Right cardiac atrium (tissue), 5 donors: ENCODE measurements around the gene FREM3. TPM values are rescaled to one million over a fixed set of nuclear protein-coding genes. Genes with fewer than 3 reads are reported as not detected.
A peak's percentile ranks its signal among the peaks of the same experiment; 100 is the strongest.

Experiments used
- ATAC-seq, 2 donors: fragments of 200-7000 bp; cut with Tn5 transposase; one replicate each; pipeline versions ENCODE4 v1.8.0 to v1.9.1; 2020; ENCODE audit warnings: moderate library complexity in 2 of 2, mild to moderate bottlenecking in 1 of 2
- DNase-seq, 3 donors: peaks; one replicate each; pipeline ENCODE4 v3.0.0-alpha.2; 2020
- H3K27ac ChIP-seq: one replicate; pipeline ENCODE4 v1.5.1; 2013; ENCODE audit warnings: mild to moderate bottlenecking, low read length, control low read depth, moderate library complexity
- H3K27me3 ChIP-seq: one replicate; pipeline ENCODE4 v1.6.1; 2013; ENCODE audit not compliant: control insufficient read depth, insufficient read depth
- H3K4me1 ChIP-seq: one replicate; pipeline ENCODE4 v1.6.1; 2013; ENCODE audit warnings: low read length; ENCODE audit not compliant: control insufficient read depth, insufficient read depth
- H3K4me3 ChIP-seq: one replicate; pipeline ENCODE4 v1.5.1; 2013; ENCODE audit warnings: low read length, control low read depth
- H3K9me3 ChIP-seq: one replicate; pipeline ENCODE4 v1.6.1; 2013; ENCODE audit warnings: low read length; ENCODE audit not compliant: control insufficient read depth
- WGBS: extraction: QIAGEN DNeasy Blood & Tissue Kit; methylation state at CpG from one replicate; pipeline ENCODE4 v1.1.7; 2013; 5-methylcytosine and 5-hydroxymethylcytosine counted together
- intact Hi-C, 4 donors: fragments of 100-400 bp; cut with DNase I; formaldehyde crosslinking; loops; one replicate each; pipeline versions ENCODE4 v1.11.0 to v1.14.0; 2022 to 2023
- polyA plus RNA-seq: library from polyadenylated mRNA; stranded (reverse); fragments of 200-250 nt; gene quantifications from one replicate; pipeline ENCODE4 v1.2.3, GENCODE V29; 2013
- total RNA-seq, 4 donors: library from RNA; stranded (reverse); fragmentation: NEBNext Ultra II Directional; extraction: Animal tissue kit (Norgen Biotek cat#: 25700); gene quantifications; one replicate each; pipeline ENCODE4 v1.2.1, GENCODE V29; 2021
- donor health status: healthy with polysubstance abuse.
- donor health status: DM: no; HTN: yes; CAD: no.
- donor health status: DM: no; HTN: no; CAD: no.
- donor health status: DM: no; HTN: yes; CAD: no; lungs with severe emphysema.
- donor health status: DM: yes; HTN: yes; CAD: no.

FREM3 gene
- total and polyA plus RNA-seq, 5 donors, result 0.02 to 0.23 TPM; not detected in 3

GRCh38 chr4:143575331-143575730 lies 125.1 kb downstream of the FREM3 start:
- intact Hi-C loops, result no loop called here
- no peak overlapping the region for H3K4me3 ChIP-seq
- DNase-seq (no peak), ATAC-seq (no peak)
- no peaks in the 10 kb centered on the region for H3K27me3 ChIP-seq
- no peaks in the 10 kb centered on the region for H3K4me1 ChIP-seq
- H3K9me3 ChIP-seq, result no peaks in the 10 kb centered on the region
- H3K27ac ChIP-seq, result no peak overlapping the region

- H3K27ac ChIP-seq, result no peak overlapping the region
- no peaks in the 10 kb centered on the region for H3K9me3 ChIP-seq
- no peaks in the 10 kb centered on the region for H3K27me3 ChIP-seq
- H3K4me3 ChIP-seq, result no peak overlapping the region
- H3K4me1 ChIP-seq, result no peaks in the 10 kb centered on the region
- intact Hi-C loops, result no loop called here
- ATAC-seq (no peak), DNase-seq (no peak)
- WGBS, result 91% methylated on average over 2 of the region's 2 CpGs
Observed at GRCh38 chr4:143564472-143564871, 136.0 kb downstream of the FREM3 start.

- ATAC-seq, result peak; percentile 25 to 44
- WGBS, result 51% methylated on average over 17 of the region's 17 CpGs
- Histone ChIP-seq H3K4me1 (no peaks in the 10 kb centered on the region), H3K4me3 (peak overlapping the region; percentile 43), H3K27me3 (no peaks in the 10 kb centered on the region), H3K27ac (no peak overlapping the region), H3K9me3 (no peaks in the 10 kb centered on the region)
- DNase-seq, result peak in 1 of 3 donors; percentile 19
- intact Hi-C loops, result no loop called here
Observed at GRCh38 chr4:143559757-143560147, 140.7 kb downstream of the FREM3 start.

- H3K27me3 ChIP-seq, result no peaks in the 10 kb centered on the region
- H3K9me3 ChIP-seq, result no peaks in the 10 kb centered on the region
- peak; percentile 94 to 96 for ATAC-seq
- no peaks in the 10 kb centered on the region for H3K4me1 ChIP-seq
- intact Hi-C loops, result no loop called here
- peak overlapping the region; percentile 43 for H3K4me3 ChIP-seq
- WGBS, result 1% methylated on average over 57 of the region's 57 CpGs
- peak; percentile 65 to 87 (median 85) for DNase-seq
- H3K27ac ChIP-seq, result peak overlapping the region; percentile 2
Observed at GRCh38 chr4:143558823-143559756, 141.4 kb downstream of the FREM3 start.

DNA sequence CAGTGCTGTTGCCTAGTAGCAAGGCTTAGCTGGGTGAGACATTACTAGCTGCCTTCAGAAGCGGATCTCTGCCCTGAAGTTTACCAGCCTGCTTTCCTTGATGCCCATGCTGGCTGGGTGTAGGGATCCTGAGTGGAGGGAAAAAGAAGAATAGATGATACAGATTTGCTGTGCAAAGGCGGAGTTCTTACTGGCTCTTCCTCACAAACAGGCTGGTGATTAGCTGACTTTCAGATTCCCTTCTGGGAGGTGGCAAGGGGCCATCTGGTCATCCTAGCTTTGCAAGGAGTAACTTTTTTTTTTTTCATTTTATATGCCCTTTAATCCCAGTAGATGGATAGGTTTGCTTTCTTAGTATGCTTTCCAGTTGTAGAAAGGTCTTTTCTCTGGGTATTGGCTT lies 142.2 kb downstream of the FREM3 start:
- H3K9me3 ChIP-seq, result no peaks in the 10 kb centered on the region
- ATAC-seq (no peak), DNase-seq (no peak)
- H3K4me1 ChIP-seq, result no peaks in the 10 kb centered on the region
- no peak overlapping the region for H3K27ac ChIP-seq
- 71% methylated on average over 2 of the region's 2 CpGs for WGBS
- intact Hi-C loops, result no loop called here
- H3K27me3 ChIP-seq, result no peaks in the 10 kb centered on the region
- H3K4me3 ChIP-seq, result no peak overlapping the region

GRCh38 chr4:143555676-143556075 lies 144.8 kb downstream of the FREM3 start:
- no peak for DNase-seq
- Histone ChIP-seq H3K9me3 (no peaks in the 10 kb centered on the region), H3K4me1 (no peaks in the 10 kb centered on the region), H3K27me3 (no peaks in the 10 kb centered on the region), H3K27ac (no peak overlapping the region), H3K4me3 (no peak overlapping the region)
- intact Hi-C loops, result no loop called here
- no peak for ATAC-seq
- WGBS, result 82% methylated on average over 5 of the region's 5 CpGs

DNA sequence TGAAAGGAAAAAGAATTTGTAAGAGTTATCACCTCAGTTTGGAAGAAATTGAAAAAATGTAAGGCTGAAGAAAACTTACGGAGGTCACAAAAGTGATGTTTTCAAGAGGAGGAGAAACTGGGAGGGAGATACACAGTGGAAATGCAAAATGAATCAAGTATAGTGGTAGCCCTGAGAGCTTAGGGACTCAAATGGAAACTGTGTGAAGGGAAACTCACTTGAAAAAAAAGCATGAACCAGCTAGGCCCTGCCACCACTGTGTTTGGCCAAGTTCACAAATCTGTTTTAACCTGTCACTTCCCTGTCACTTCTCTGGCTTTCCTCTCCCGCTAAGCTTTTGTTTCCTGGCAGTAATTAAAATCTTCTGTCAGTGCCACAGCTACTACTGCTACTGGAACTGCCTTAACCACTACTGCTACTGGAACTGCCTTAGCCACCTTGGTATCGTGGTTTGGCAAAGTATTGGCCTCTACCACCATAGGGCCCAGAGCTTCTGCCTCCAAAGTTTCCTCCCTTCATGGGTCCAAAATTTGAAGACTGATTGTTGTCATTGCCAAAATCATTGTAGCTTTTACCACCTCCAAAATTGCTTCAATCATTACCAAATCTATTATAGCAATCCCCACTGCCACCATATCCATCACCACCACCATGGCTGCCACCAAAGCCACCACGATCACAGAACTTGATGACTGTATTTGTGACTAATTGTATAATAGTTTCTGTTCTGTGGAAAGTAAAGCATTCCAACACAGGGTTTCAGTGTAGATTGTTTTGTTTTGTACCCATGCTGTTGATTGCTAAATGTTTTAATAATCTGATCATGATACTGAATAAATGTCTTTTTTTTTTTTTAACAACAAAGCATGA lies 145.5 kb downstream of the FREM3 start:
- 72% methylated on average over 4 of the region's 4 CpGs for WGBS
- no peaks in the 10 kb centered on the region for H3K4me1 ChIP-seq
- H3K27me3 ChIP-seq, result no peaks in the 10 kb centered on the region
- no peaks in the 10 kb centered on the region for H3K9me3 ChIP-seq
- H3K4me3 ChIP-seq, result no peak overlapping the region
- intact Hi-C loops, result no loop called here
- no peak for DNase-seq
- ATAC-seq, result no peak
- H3K27ac ChIP-seq, result no peak overlapping the region

DNA sequence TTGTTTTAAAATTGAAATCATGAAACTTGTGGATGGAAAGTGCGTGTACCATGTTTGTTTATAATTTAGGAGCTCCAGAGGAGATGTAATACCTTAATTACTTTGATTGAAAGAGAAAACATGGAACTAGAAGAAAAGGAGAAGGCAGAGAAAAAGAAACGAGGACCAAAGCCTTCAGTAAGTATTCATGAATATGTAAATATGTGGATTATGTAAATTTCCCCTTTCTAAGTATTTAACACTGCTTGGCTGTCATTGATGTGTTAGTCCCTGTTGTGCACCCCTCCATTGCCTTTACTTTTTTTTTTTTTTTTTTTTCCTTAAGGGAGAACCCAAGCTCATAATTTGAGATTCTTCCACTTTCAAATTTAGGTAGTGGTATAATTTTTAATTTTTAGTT lies 150.5 kb downstream of the FREM3 start:
- intact Hi-C loops, result no loop called here
- no peaks in the 10 kb centered on the region for H3K9me3 ChIP-seq
- no peak overlapping the region for H3K27ac ChIP-seq
- DNase-seq (no peak), ATAC-seq (no peak)
- no peaks in the 10 kb centered on the region for H3K4me1 ChIP-seq
- WGBS, result 86% methylated on average over 2 of the region's 2 CpGs
- H3K4me3 ChIP-seq, result no peak overlapping the region
- H3K27me3 ChIP-seq, result no peaks in the 10 kb centered on the region

DNA sequence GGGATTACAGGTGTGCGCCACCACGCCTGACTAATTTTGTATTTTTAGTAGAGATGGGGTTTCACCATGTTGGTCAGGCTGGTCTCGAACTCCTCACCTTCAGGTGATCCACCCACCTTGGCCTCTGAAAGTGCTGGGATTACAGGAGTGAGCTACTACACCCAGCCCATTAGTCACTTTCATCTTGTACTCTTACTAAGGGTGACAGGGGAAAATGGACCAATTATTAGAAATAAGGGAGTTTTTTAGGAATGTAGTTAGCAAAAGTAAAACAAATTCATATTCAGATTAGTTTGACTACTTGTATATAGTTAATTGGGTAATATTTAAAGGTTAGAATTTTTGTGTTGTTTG lies 160.8 kb downstream of the FREM3 start:
- H3K9me3 ChIP-seq, result no peaks in the 10 kb centered on the region
- WGBS, result 99% methylated on average over 3 of the region's 3 CpGs
- DNase-seq (no peak), ATAC-seq (no peak)
- intact Hi-C loops, result no loop called here
- no peak overlapping the region for H3K27ac ChIP-seq
- H3K27me3 ChIP-seq, result no peaks in the 10 kb centered on the region
- H3K4me1 ChIP-seq, result no peaks in the 10 kb centered on the region
- H3K4me3 ChIP-seq, result no peak overlapping the region

DNA sequence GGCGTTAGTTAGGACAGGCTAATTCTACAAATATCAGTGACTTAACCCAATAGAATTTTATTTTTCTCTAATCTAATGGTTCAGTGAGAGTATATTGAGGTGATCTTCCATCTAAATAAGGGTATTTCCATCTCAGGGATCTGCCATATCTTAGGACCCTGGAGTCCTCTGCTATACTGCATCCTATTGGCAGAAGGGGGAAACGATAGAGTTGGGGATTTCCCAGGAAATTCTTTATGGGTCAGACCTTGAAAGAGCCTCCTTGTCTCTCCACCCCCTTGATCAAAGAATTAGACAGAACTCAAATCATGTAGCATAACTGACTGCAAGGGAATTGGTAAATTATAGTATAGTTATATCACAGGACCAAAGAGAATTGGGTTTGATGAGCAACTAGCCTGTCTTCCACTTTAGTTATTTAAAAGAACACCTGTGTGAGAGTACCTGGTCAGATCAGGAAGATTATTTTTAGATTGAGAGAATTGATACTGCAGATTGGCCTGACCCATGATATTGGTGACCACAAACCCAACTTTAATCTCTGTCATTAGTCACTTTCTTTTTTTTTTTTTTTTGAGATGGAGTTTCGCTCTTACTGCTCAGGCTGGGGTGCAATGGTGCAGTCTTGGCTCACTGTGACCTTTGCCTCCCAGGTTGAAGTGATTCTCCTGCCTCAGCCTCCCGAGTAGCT lies 161.4 kb downstream of the FREM3 start:
- Histone ChIP-seq H3K4me3 (no peak overlapping the region), H3K9me3 (no peaks in the 10 kb centered on the region), H3K27me3 (no peaks in the 10 kb centered on the region), H3K4me1 (no peaks in the 10 kb centered on the region), H3K27ac (no peak overlapping the region)
- WGBS, result 90% methylated on average over 4 of the region's 4 CpGs
- DNase-seq, result no peak
- no peak for ATAC-seq
- intact Hi-C loops, result no loop called here
